PC-3 (cell line): ENCODE results near the gene TMEM44. TPM values are rescaled to one million over a fixed set of nuclear protein-coding genes. Genes with fewer than 3 reads are reported as not detected.

Experiments used
- ATAC-seq: fragments of 200-7000 bp; cut with Tn5 transposase; 2 replicates; pipeline ENCODE4 v1.9.1; 2020; ENCODE audit warnings: mild to moderate bottlenecking, moderate library complexity
- BruUV-seq: library from RNA; stranded (reverse); fragments of 400-500 nt; replicated peaks from 2 replicates; lab custom pipeline; 2021; lab: Mats Ljungman, UMichigan
- CTCF ChIA-PET: fragments of 300-600 bp; sonication (Branson Sonifier 250); formaldehyde crosslinking; loops from one replicate; lab custom pipeline; 2022; ENCODE audit warnings: antibody characterized with exemption; lab: Charles Lee
- POLR2A ChIA-PET: fragments of 300-600 bp; sonication (Branson Sonifier 250); formaldehyde crosslinking; loops from one replicate; lab custom pipeline; 2022; ENCODE audit warnings: antibody characterized with exemption; ENCODE audit not compliant: unreplicated experiment; lab: Charles Lee
- DNase-seq: peaks from one replicate; pipeline ENCODE4 v3.0.0-alpha.2; 2015
- H2AFZ ChIP-seq: fragments of 300-600 bp; sonication (generic); 2 replicates; pipeline ENCODE4 v1.6.0; 2016; ENCODE audit warnings: antibody characterized with exemption, low read length
- H3F3A ChIP-seq: fragments of 300-600 bp; sonication (generic); one replicate; pipeline ENCODE4 v1.6.0; 2017; ENCODE audit warnings: antibody characterized with exemption, low read length, control low read depth, mild to moderate bottlenecking; ENCODE audit not compliant: unreplicated experiment
- H3K27ac ChIP-seq: fragments of 300-600 bp; sonication (generic); 2 replicates; pipeline ENCODE4 v1.5.1; 2016; ENCODE audit warnings: mild to moderate bottlenecking, low read length
- H3K27me3 ChIP-seq: fragments of 300-600 bp; sonication (generic); 2 replicates; pipeline ENCODE4 v1.6.1; 2016; ENCODE audit warnings: low read length, mixed read lengths
- H3K36me3 ChIP-seq: fragments of 300-600 bp; sonication (generic); 2 replicates; pipeline ENCODE4 v1.6.1; 2016; ENCODE audit warnings: low read depth, mixed run types, low read length, mixed read lengths
- H3K4me1 ChIP-seq: fragments of 300-600 bp; sonication (generic); 2 replicates; pipeline ENCODE4 v1.5.1; 2016; ENCODE audit warnings: low read length; ENCODE audit not compliant: insufficient read depth
- H3K4me2 ChIP-seq: fragments of 300-600 bp; sonication (generic); 2 replicates; pipeline ENCODE4 v1.6.0; 2016; ENCODE audit warnings: low read length
- H3K4me3 ChIP-seq: fragments of 300-600 bp; sonication (generic); 2 replicates; pipeline ENCODE4 v1.5.1; 2016; ENCODE audit warnings: mild to moderate bottlenecking, low read length, mixed read lengths
- H3K79me2 ChIP-seq: fragments of 300-600 bp; sonication (generic); 2 replicates; pipeline ENCODE4 v1.6.1; 2017; ENCODE audit warnings: low read length, mixed read lengths
- H3K9ac ChIP-seq: fragments of 300-600 bp; sonication (generic); 2 replicates; pipeline ENCODE4 v1.6.0; 2016; ENCODE audit warnings: mild to moderate bottlenecking, low read length
- H3K9me2 ChIP-seq: fragments of 300-600 bp; sonication (generic); replicated peaks from 2 replicates; pipeline ENCODE4 v1.6.1; 2016; ENCODE audit warnings: mixed run types, low read length, mixed read lengths
- H3K9me3 ChIP-seq: fragments of 300-600 bp; sonication (generic); 2 replicates; pipeline ENCODE4 v1.6.1; 2016; ENCODE audit warnings: low read length, mixed read lengths
- H4K20me1 ChIP-seq: fragments of 300-600 bp; sonication (generic); 2 replicates; pipeline ENCODE4 v1.6.1; 2016; ENCODE audit warnings: low read length, mixed read lengths
- CTCF ChIP-seq: fragments of 300-600 bp; sonication (generic); conservative IDR thresholded peaks from 2 replicates; pipeline ENCODE4 v1.5.1; 2017; ENCODE audit warnings: antibody characterized with exemption, low read depth, mild to moderate bottlenecking, low read length
- EZH2 ChIP-seq: fragments of 300-600 bp; sonication (generic); IDR thresholded peaks from one replicate; pipeline ENCODE4 v1.6.1; 2017; ENCODE audit warnings: antibody characterized with exemption, mild to moderate bottlenecking, low read length; ENCODE audit not compliant: unreplicated experiment
- EZH2phosphoT487 ChIP-seq: fragments of 300-600 bp; sonication (generic); IDR thresholded peaks from 2 replicates; pipeline ENCODE4 v1.6.1; 2018; ENCODE audit warnings: mild to moderate bottlenecking, antibody characterized with exemption, low read length, borderline replicate concordance
- intact Hi-C: fragments of 100-400 bp; cut with micrococcal nuclease; formaldehyde crosslinking; loops from 2 replicates; pipeline ENCODE4 v1.9.0; 2023
- total RNA-seq: library from RNA; depleted of rRNA; stranded (reverse); fragments of >200 nt; gene quantifications from 2 replicates; pipeline ENCODE4 v1.2.3, GENCODE V29; 2014

Gene TMEM44
- total RNA-seq, 1 experiment from 2014 or later: 16.6 TPM

- intact Hi-C loops: loop anchor here (5.0 kb wide), 1 partner anchor 339 kb away; no protein-coding TSS in a partner anchor
- peaks cover 42% of the 10 kb centered on the region for H3K79me2 ChIP-seq
- H3K4me1 ChIP-seq: peaks cover 14% of the 10 kb centered on the region
- BruUV-seq: TSS peak; percentile 75
- H3K9ac ChIP-seq: peak overlapping the region; percentile 89
- H3K9me3 ChIP-seq: no peaks in the 10 kb centered on the region
- peak overlapping the region; percentile 64 for H2AFZ ChIP-seq
- ChIA-PET POLR2A (interaction anchor here (0.6 to 0.7 kb wide), 2 partner anchors 23 to 341 kb away, joined by 3 to 4 read pairs; no protein-coding TSS in a partner anchor), CTCF (interaction anchor here (0.6 to 2.3 kb wide), 12 partner anchors 11 to 704 kb away, joined by 3 to 13 read pairs (median 4); no protein-coding TSS in a partner anchor)
- peaks cover 16% of the 10 kb centered on the region; the same call in 1 of the 2 replicates for H3K36me3 ChIP-seq
- TF ChIP-seq CTCF (peak; percentile 89), EZH2phosphoT487 (no peak), EZH2 (no peak)
- peak overlapping the region; percentile 71 for H3K27ac ChIP-seq
- H4K20me1 ChIP-seq: peaks cover 17% of the 10 kb centered on the region
- H3K4me3 ChIP-seq: peak overlapping the region; percentile 87
- peak overlapping the region; percentile 93 for H3K4me2 ChIP-seq
- no peaks in the 10 kb centered on the region for H3K9me2 ChIP-seq
- DNase-seq (peak; percentile 66), ATAC-seq (peak; percentile 32)
- no peaks in the 10 kb centered on the region for H3K27me3 ChIP-seq
- no peaks in the 10 kb centered on the region for H3F3A ChIP-seq
Measured at GRCh38 chr3:194671511-194671899, 38.3 kb upstream of the TMEM44 start.

GRCh38 chr3:194667363-194667762 is 34.1 kb upstream of the TMEM44 start:
- H3K9me3 ChIP-seq: no peaks in the 10 kb centered on the region
- H2AFZ ChIP-seq: no peak overlapping the region
- H3K79me2 ChIP-seq: peaks cover 42% of the 10 kb centered on the region
- peaks cover 14% of the 10 kb centered on the region for H3K4me1 ChIP-seq
- ATAC-seq: no peak
- peaks cover 17% of the 10 kb centered on the region for H4K20me1 ChIP-seq
- H3K27ac ChIP-seq: no peak overlapping the region
- no TSS peak for BruUV-seq
- H3K4me3 ChIP-seq: no peak overlapping the region
- intact Hi-C loops: no loop called here
- POLR2A ChIA-PET: no interaction called here
- CTCF ChIA-PET: no interaction called here
- H3K36me3 ChIP-seq: peaks cover 44% of the 10 kb centered on the region
- no peaks in the 10 kb centered on the region for H3K27me3 ChIP-seq
- no peak overlapping the region for H3K9ac ChIP-seq
- H3F3A ChIP-seq: no peaks in the 10 kb centered on the region
- no peak for DNase-seq
- TF ChIP-seq EZH2phosphoT487: no peak
- TF ChIP-seq EZH2: no peak
- TF ChIP-seq CTCF: no peak
- no peak overlapping the region for H3K4me2 ChIP-seq
- no peaks in the 10 kb centered on the region for H3K9me2 ChIP-seq

GRCh38 chr3:194664857-194665256 is 31.6 kb upstream of the TMEM44 start:
- no peaks in the 10 kb centered on the region for H3K27me3 ChIP-seq
- POLR2A ChIA-PET: interaction anchor here (0.7 kb wide), 1 partner anchor 742 kb away, joined by 4 read pairs; no protein-coding TSS in a partner anchor
- DNase-seq (peak; percentile 22), ATAC-seq (peak; percentile 43)
- intact Hi-C loops: no loop called here
- no peak overlapping the region for H2AFZ ChIP-seq
- no peaks in the 10 kb centered on the region for H3K4me1 ChIP-seq
- H3K9me2 ChIP-seq: no peaks in the 10 kb centered on the region
- H3K9me3 ChIP-seq: no peaks in the 10 kb centered on the region
- no peak overlapping the region for H3K4me2 ChIP-seq
- H3K36me3 ChIP-seq: peaks cover 61% of the 10 kb centered on the region
- H4K20me1 ChIP-seq: peaks cover 2% of the 10 kb centered on the region
- no peak overlapping the region for H3K9ac ChIP-seq
- H3K4me3 ChIP-seq: no peak overlapping the region
- CTCF ChIA-PET: interaction anchor here (0.7 kb wide), 1 partner anchor 23 kb away, joined by 6 read pairs; no protein-coding TSS in a partner anchor
- H3K27ac ChIP-seq: no peak overlapping the region
- peaks cover 29% of the 10 kb centered on the region for H3K79me2 ChIP-seq
- TF ChIP-seq CTCF: no peak
- no peak for TF ChIP-seq EZH2
- TF ChIP-seq EZH2phosphoT487: no peak
- H3F3A ChIP-seq: no peaks in the 10 kb centered on the region
- BruUV-seq: no TSS peak
